Activated CD8-positive, alpha-beta T cell treated with anti-CD3 and anti-CD28 coated beads for 36 hours (primary cell): Measurements from ENCODE around the gene TEP1. TPM values are rescaled to one million over a fixed set of nuclear protein-coding genes. Genes with fewer than 3 reads are reported as not detected.

Source experiments
- ATAC-seq: fragments of 200-7000 bp; cut with Tn5 transposase; one replicate; pipeline ENCODE4 v1.10.0; 2021; ENCODE audit warnings: mild to moderate bottlenecking, moderate library complexity
- CTCF ChIA-PET: fragments of 350-600 bp; sonication (Branson Sonifier 250); formaldehyde crosslinking; loops from one replicate; lab custom pipeline; 2021; ENCODE audit warnings: antibody characterized with exemption; lab: Charles Lee
- POLR2A ChIA-PET: fragments of 350-600 bp; sonication (Branson Sonifier 250); formaldehyde crosslinking; loops from one replicate; lab custom pipeline; 2021; ENCODE audit warnings: antibody characterized with exemption; lab: Charles Lee
- DNase-seq: peaks from one replicate; pipeline ENCODE4 v3.0.0-alpha.2; 2020
- H3K27ac Mint-ChIP-seq: one replicate; pipeline ENCODE4 v1.8.0; 2021; ENCODE audit warnings: mild to moderate bottlenecking, mixed read lengths
- H3K27me3 Mint-ChIP-seq: one replicate; pipeline ENCODE4 v1.8.0; 2021; ENCODE audit warnings: mixed read lengths
- H3K36me3 Mint-ChIP-seq: one replicate; pipeline ENCODE4 v1.8.0; 2021; ENCODE audit warnings: low read depth, mixed read lengths
- H3K4me1 Mint-ChIP-seq: one replicate; pipeline ENCODE4 v1.8.0; 2021; ENCODE audit warnings: low read depth, mixed read lengths
- H3K4me3 Mint-ChIP-seq: one replicate; pipeline ENCODE4 v1.8.0; 2021; ENCODE audit warnings: mild to moderate bottlenecking, moderate library complexity, mixed read lengths
- H3K9me3 Mint-ChIP-seq: one replicate; pipeline ENCODE4 v1.8.0; 2021; ENCODE audit warnings: mixed read lengths
- intact Hi-C: fragments of 100-400 bp; cut with micrococcal nuclease; formaldehyde crosslinking; loops from one replicate; pipeline ENCODE4 v1.10.0; 2022
- total RNA-seq, 2 experiments: library from RNA; stranded (reverse); gene quantifications; one replicate each; pipeline ENCODE4 v1.2.3, GENCODE V29; 2021
- TF ChIP-seq, protein P1 (sequence below): fragments of 200-600 bp; IDR thresholded peaks from one replicate; pipeline ENCODE4 v1.8.0; 2022; ENCODE audit warnings: antibody characterized with exemption, mild to moderate bottlenecking

Gene TEP1
- total RNA-seq, 2 experiments from 2014 or later: 22.8 to 25.3 TPM

- DNase-seq (no peak), ATAC-seq (no peak)
- TF ChIP-seq, protein P1, sequence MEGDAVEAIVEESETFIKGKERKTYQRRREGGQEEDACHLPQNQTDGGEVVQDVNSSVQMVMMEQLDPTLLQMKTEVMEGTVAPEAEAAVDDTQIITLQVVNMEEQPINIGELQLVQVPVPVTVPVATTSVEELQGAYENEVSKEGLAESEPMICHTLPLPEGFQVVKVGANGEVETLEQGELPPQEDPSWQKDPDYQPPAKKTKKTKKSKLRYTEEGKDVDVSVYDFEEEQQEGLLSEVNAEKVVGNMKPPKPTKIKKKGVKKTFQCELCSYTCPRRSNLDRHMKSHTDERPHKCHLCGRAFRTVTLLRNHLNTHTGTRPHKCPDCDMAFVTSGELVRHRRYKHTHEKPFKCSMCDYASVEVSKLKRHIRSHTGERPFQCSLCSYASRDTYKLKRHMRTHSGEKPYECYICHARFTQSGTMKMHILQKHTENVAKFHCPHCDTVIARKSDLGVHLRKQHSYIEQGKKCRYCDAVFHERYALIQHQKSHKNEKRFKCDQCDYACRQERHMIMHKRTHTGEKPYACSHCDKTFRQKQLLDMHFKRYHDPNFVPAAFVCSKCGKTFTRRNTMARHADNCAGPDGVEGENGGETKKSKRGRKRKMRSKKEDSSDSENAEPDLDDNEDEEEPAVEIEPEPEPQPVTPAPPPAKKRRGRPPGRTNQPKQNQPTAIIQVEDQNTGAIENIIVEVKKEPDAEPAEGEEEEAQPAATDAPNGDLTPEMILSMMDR: no peak
- Mint-ChIP-seq H3K27me3 (no peaks in the 10 kb centered on the region), H3K27ac (no peak overlapping the region), H3K4me1 (peaks cover 5% of the 10 kb centered on the region), H3K9me3 (no peaks in the 10 kb centered on the region), H3K36me3 (peaks cover 50% of the 10 kb centered on the region), H3K4me3 (no peak overlapping the region)
- ChIA-PET POLR2A (interaction anchor here (0.7 to 1.5 kb wide), 3 partner anchors 11 to 70 kb away, joined by 3 to 4 read pairs (median 3); partner anchors contain the start of gene APEX1), CTCF (interaction anchor here (1.1 to 1.4 kb wide), 4 partner anchors 9 to 57 kb away, joined by 3 to 4 read pairs (median 4); no protein-coding TSS in a partner anchor)
- intact Hi-C loops: no loop called here
Measured at GRCh38 chr14:20384886-20385285, 28.4 kb downstream of the TEP1 start.

GRCh38 chr14:20384321-20384720 is 29.0 kb downstream of the TEP1 start:
- ChIA-PET CTCF (interaction anchor here (1.1 to 1.4 kb wide), 3 partner anchors 14 to 57 kb away, joined by 3 to 4 read pairs (median 3); no protein-coding TSS in a partner anchor), POLR2A (interaction anchor here (1.5 kb wide), 1 partner anchor 25 kb away, joined by 3 read pairs; no protein-coding TSS in a partner anchor)
- DNase-seq: no peak
- no peaks in the 10 kb centered on the region for H3K9me3 Mint-ChIP-seq
- intact Hi-C loops: no loop called here
- peaks cover 5% of the 10 kb centered on the region for H3K4me1 Mint-ChIP-seq
- no peaks in the 10 kb centered on the region for H3K27me3 Mint-ChIP-seq
- H3K27ac Mint-ChIP-seq: no peak overlapping the region
- peaks cover 47% of the 10 kb centered on the region for H3K36me3 Mint-ChIP-seq
- ATAC-seq: no peak
- TF ChIP-seq, protein P1: no peak
- H3K4me3 Mint-ChIP-seq: no peak overlapping the region

GRCh38 chr14:20383636-20384035 is 29.7 kb downstream of the TEP1 start:
- H3K9me3 Mint-ChIP-seq: no peaks in the 10 kb centered on the region
- H3K36me3 Mint-ChIP-seq: peaks cover 43% of the 10 kb centered on the region
- no peak for ATAC-seq
- POLR2A ChIA-PET: interaction anchor here (1.0 kb wide), 1 partner anchor 587 kb away, joined by 3 read pairs; no protein-coding TSS in a partner anchor
- no peak for DNase-seq
- no peaks in the 10 kb centered on the region for H3K27me3 Mint-ChIP-seq
- CTCF ChIA-PET: interaction anchor here (1.4 kb wide), 1 partner anchor 32 kb away, joined by 3 read pairs; no protein-coding TSS in a partner anchor
- no peak overlapping the region for H3K4me3 Mint-ChIP-seq
- TF ChIP-seq, protein P1: no peak
- H3K4me1 Mint-ChIP-seq: peaks cover 5% of the 10 kb centered on the region
- H3K27ac Mint-ChIP-seq: no peak overlapping the region
- intact Hi-C loops: no loop called here

- POLR2A ChIA-PET: interaction anchor here (1.0 kb wide), 1 partner anchor 588 kb away, joined by 3 read pairs; no protein-coding TSS in a partner anchor
Measured at GRCh38 chr14:20383032-20383431, 30.3 kb downstream of the TEP1 start.

DNA sequence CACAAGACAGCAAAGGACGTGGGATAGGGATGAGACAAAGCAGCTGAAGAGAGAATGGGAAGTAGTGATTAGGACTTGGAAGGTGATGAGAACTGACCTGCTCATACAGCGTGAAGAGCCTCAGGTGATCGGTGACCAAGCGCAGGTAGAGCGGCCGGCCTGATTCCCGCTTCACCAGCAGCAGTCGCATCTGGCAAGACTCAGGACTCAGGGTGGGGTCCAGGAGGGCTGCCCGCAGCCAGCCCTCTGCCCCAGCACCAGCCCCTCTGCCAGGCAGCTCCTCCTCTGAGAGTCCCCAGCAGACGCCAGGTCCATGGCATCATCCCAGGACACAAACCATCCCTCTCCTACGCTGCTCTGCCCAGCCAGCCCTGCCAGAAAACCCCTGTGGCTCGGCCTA is 30.8 kb downstream of the TEP1 start:
- TF ChIP-seq, protein P1: no peak
- intact Hi-C loops: no loop called here
- CTCF ChIA-PET: no interaction called here
- Mint-ChIP-seq H3K4me3 (no peak overlapping the region), H3K27ac (no peak overlapping the region), H3K27me3 (no peaks in the 10 kb centered on the region), H3K36me3 (peaks cover 38% of the 10 kb centered on the region), H3K4me1 (peaks cover 5% of the 10 kb centered on the region), H3K9me3 (no peaks in the 10 kb centered on the region)
- ATAC-seq (no peak), DNase-seq (no peak)
- POLR2A ChIA-PET: interaction anchor here (1.2 to 1.6 kb wide), 2 partner anchors 12 to 39 kb away, joined by 4 to 5 read pairs; partner anchors contain the start of gene PARP2

More at GRCh38 chr14:20383032-20383431, 30.3 kb downstream of the TEP1 start:
- H3K27me3 Mint-ChIP-seq: no peaks in the 10 kb centered on the region
- TF ChIP-seq, protein P1: no peak
- H3K4me3 Mint-ChIP-seq: no peak overlapping the region
- H3K36me3 Mint-ChIP-seq: peaks cover 37% of the 10 kb centered on the region
- no peak for ATAC-seq
- H3K9me3 Mint-ChIP-seq: no peaks in the 10 kb centered on the region
- intact Hi-C loops: no loop called here
- no peak overlapping the region for H3K27ac Mint-ChIP-seq
- H3K4me1 Mint-ChIP-seq: peaks cover 5% of the 10 kb centered on the region
- CTCF ChIA-PET: no interaction called here
- DNase-seq: no peak
